IMR-90 (cell line): ENCODE measurements around the gene RASSF4. TPM values are rescaled to one million over a fixed set of nuclear protein-coding genes. Genes with fewer than 3 reads are reported as not detected.

Experiments
- ATAC-seq: fragments of 200-7000 bp; cut with Tn5 transposase; 2 replicates; pipeline ENCODE4 v1.9.1; 2020; ENCODE audit warnings: low read depth, mild to moderate bottlenecking, moderate library complexity
- BruUV-seq: library from RNA; stranded (reverse); fragments of 400-500 nt; replicated peaks from 2 replicates; lab custom pipeline; 2021; lab: Mats Ljungman, UMichigan
- CTCF ChIA-PET: fragments of 300-600 bp; formaldehyde crosslinking; extraction: SDS; loops from one replicate; lab custom pipeline; 2021; ENCODE audit warnings: antibody characterized with exemption; lab: Yijun Ruan, JAX
- POLR2A ChIA-PET: fragments of 300-600 bp; sonication (Branson Sonifier 250); formaldehyde crosslinking; loops from one replicate; lab custom pipeline; 2022; ENCODE audit warnings: antibody characterized with exemption; ENCODE audit not compliant: unreplicated experiment; lab: Charles Lee
- DNase-seq: peaks from one replicate; pipeline ENCODE4 v3.0.0; 2013
- H2AFZ ChIP-seq: replicated peaks from 2 replicates; pipeline ENCODE3; 2013; ENCODE audit warnings: low read length, mild to moderate bottlenecking; ENCODE audit not compliant: poor library complexity
- H2AK5ac ChIP-seq: 2 replicates; pipeline ENCODE4 v1.6.1; 2013; ENCODE audit warnings: low read depth, low read length, inconsistent platforms
- H2AK9ac ChIP-seq: replicated peaks from 2 replicates; pipeline ENCODE3; 2013; ENCODE audit warnings: mild to moderate bottlenecking, low read depth, low read length, moderate library complexity; ENCODE audit not compliant: poor library complexity
- H2BK120ac ChIP-seq: 2 replicates; pipeline ENCODE4 v1.6.1; 2013; ENCODE audit warnings: low read depth, low read length, inconsistent platforms
- H2BK15ac ChIP-seq: 3 replicates; pipeline ENCODE4 v1.6.1; 2013; ENCODE audit warnings: low read depth, low read length, inconsistent platforms
- H2BK20ac ChIP-seq: 2 replicates; pipeline ENCODE4 v1.6.1; 2013; ENCODE audit warnings: low read depth, mild to moderate bottlenecking, inconsistent platforms, low read length, moderate library complexity
- H2BK5ac ChIP-seq: 2 replicates; pipeline ENCODE4 v1.6.1; 2013; ENCODE audit warnings: mild to moderate bottlenecking, low read depth, low read length, inconsistent platforms; ENCODE audit not compliant: poor library complexity, severe bottlenecking
- H3K14ac ChIP-seq: replicated peaks from 2 replicates; pipeline ENCODE4 v1.6.1; 2013; ENCODE audit warnings: low read depth, low read length, inconsistent platforms
- H3K18ac ChIP-seq: 2 replicates; pipeline ENCODE4 v1.6.1; 2013; ENCODE audit warnings: low read depth, low read length, control low read depth
- H3K23ac ChIP-seq: 2 replicates; pipeline ENCODE4 v1.6.1; 2013; ENCODE audit warnings: low read depth, low read length, inconsistent platforms
- H3K27ac ChIP-seq: 2 replicates; pipeline ENCODE4 v1.5.1; 2013; ENCODE audit warnings: mild to moderate bottlenecking, control low read depth, low read length; ENCODE audit not compliant: insufficient read depth
- H3K27me3 ChIP-seq: 2 replicates; pipeline ENCODE4 v1.6.1; 2013; ENCODE audit warnings: low read length; ENCODE audit not compliant: control insufficient read depth, insufficient read depth
- H3K36me3 ChIP-seq: 2 replicates; pipeline ENCODE4 v1.6.1; 2013; ENCODE audit warnings: low read length, mixed read lengths; ENCODE audit not compliant: control insufficient read depth, insufficient read depth
- H3K4ac ChIP-seq: 2 replicates; pipeline ENCODE4 v1.6.1; 2013; ENCODE audit warnings: low read depth, low read length, inconsistent platforms
- H3K4me1 ChIP-seq: 2 replicates; pipeline ENCODE4 v1.6.1; 2013; ENCODE audit warnings: low read length, mixed read lengths; ENCODE audit not compliant: control insufficient read depth, insufficient read depth
- H3K4me2 ChIP-seq: 2 replicates; pipeline ENCODE4 v1.6.1; 2013; ENCODE audit warnings: low read depth, mild to moderate bottlenecking, control low read depth, low read length, moderate library complexity
- H3K4me3 ChIP-seq: 2 replicates; pipeline ENCODE4 v1.5.1; 2013; ENCODE audit warnings: low read depth, mild to moderate bottlenecking, control low read depth, low read length, moderate library complexity; ENCODE audit not compliant: insufficient read depth
- H3K56ac ChIP-seq: 2 replicates; pipeline ENCODE4 v1.6.1; 2013; ENCODE audit warnings: low read length, inconsistent platforms; ENCODE audit not compliant: insufficient read depth; ENCODE audit errors: extremely low read depth
- H3K79me1 ChIP-seq, 2 experiments: 2 replicates each; pipeline ENCODE4 v1.6.1; 2013; ENCODE audit warnings: low read length in 2 of 2, inconsistent platforms in 1 of 2, low read depth in 1 of 2
- H3K9ac ChIP-seq: 2 replicates; pipeline ENCODE4 v1.6.1; 2013; ENCODE audit warnings: low read depth, low read length, control low read depth
- H3K9me1 ChIP-seq: 2 replicates; pipeline ENCODE4 v1.6.1; 2013; ENCODE audit warnings: low read length, inconsistent platforms; ENCODE audit not compliant: insufficient read depth
- H3K9me3 ChIP-seq: 2 replicates; pipeline ENCODE4 v1.6.1; 2013; ENCODE audit warnings: low read length; ENCODE audit not compliant: control insufficient read depth, insufficient read depth
- H4K20me1 ChIP-seq: 2 replicates; pipeline ENCODE4 v1.6.1; 2013; ENCODE audit warnings: low read length, inconsistent platforms; ENCODE audit not compliant: insufficient read depth
- H4K5ac ChIP-seq: 2 replicates; pipeline ENCODE4 v1.6.1; 2013; ENCODE audit warnings: mild to moderate bottlenecking, low read depth, low read length, control low read depth
- H4K8ac ChIP-seq, 2 experiments: 2 replicates each; pipeline ENCODE4 v1.6.1; 2013; ENCODE audit warnings: low read depth in 2 of 2, low read length in 2 of 2, control low read depth in 1 of 2, inconsistent platforms in 1 of 2
- H4K91ac ChIP-seq: 2 replicates; pipeline ENCODE4 v1.6.1; 2013; ENCODE audit warnings: low read depth, low read length, inconsistent platforms; ENCODE audit not compliant: insufficient read depth
- BHLHE40 ChIP-seq: fragments of 150-350 bp; IDR thresholded peaks from 2 replicates; pipeline ENCODE4 v1.6.1; 2016; ENCODE audit warnings: mild to moderate bottlenecking, low read depth, low read length
- CEBPB ChIP-seq: IDR thresholded peaks from 2 replicates; pipeline ENCODE4 v1.6.1; 2012; ENCODE audit warnings: low read depth, low read length, improper control_type of control experiment
- CHD1 ChIP-seq: IDR thresholded peaks from 2 replicates; pipeline ENCODE4 v1.6.1; 2012; ENCODE audit warnings: low read depth, low read length, improper control_type of control experiment
- FOS ChIP-seq: fragments of 150-350 bp; IDR thresholded peaks from 2 replicates; pipeline ENCODE4 v1.6.1; 2016; ENCODE audit warnings: low read depth, low read length
- MAFK ChIP-seq: IDR thresholded peaks from 2 replicates; pipeline ENCODE4 v1.6.1; 2012; ENCODE audit warnings: low read depth, low read length, improper control_type of control experiment
- MAZ ChIP-seq: IDR thresholded peaks from 2 replicates; pipeline ENCODE4 v1.6.1; 2012; ENCODE audit warnings: low read depth, mild to moderate bottlenecking, low read length, improper control_type of control experiment, moderate library complexity, borderline replicate concordance
- MXI1 ChIP-seq: IDR thresholded peaks from 2 replicates; pipeline ENCODE4 v1.6.1; 2012; ENCODE audit warnings: low read depth, mild to moderate bottlenecking, low read length, moderate library complexity, borderline replicate concordance
- NFE2L2 ChIP-seq: fragments of 150-350 bp; IDR thresholded peaks from 2 replicates; pipeline ENCODE4 v1.6.1; 2016; ENCODE audit warnings: low read depth, mild to moderate bottlenecking, low read length
- POLR2A ChIP-seq: IDR thresholded peaks from 2 replicates; pipeline ENCODE4 v1.6.1; 2012; ENCODE audit warnings: mild to moderate bottlenecking, low read depth, low read length
- RAD21 ChIP-seq: IDR thresholded peaks from 2 replicates; pipeline ENCODE4 v1.6.1; 2012; ENCODE audit warnings: low read length, improper control_type of control experiment
- RCOR1 ChIP-seq: IDR thresholded peaks from 2 replicates; pipeline ENCODE4 v1.6.1; 2012; ENCODE audit warnings: mild to moderate bottlenecking, low read length, improper control_type of control experiment; ENCODE audit not compliant: insufficient replicate concordance
- RFX5 ChIP-seq: IDR thresholded peaks from 2 replicates; pipeline ENCODE4 v1.8.0; 2012; ENCODE audit warnings: low read depth, mild to moderate bottlenecking, low read length, moderate library complexity
- SMC3 ChIP-seq: fragments of 150-350 bp; IDR thresholded peaks from 2 replicates; pipeline ENCODE4 v1.6.1; 2016; ENCODE audit warnings: low read depth, mild to moderate bottlenecking, antibody characterized with exemption, low read length, moderate library complexity
- WGBS, 2 experiments: methylation state at CpG; one replicate each; pipeline versions ENCODE4 v1.1.5 to v1.1.7; 2013; ENCODE audit warnings: missing lambda C conversion rate in 2 of 2; ENCODE audit not compliant: insufficient read length in 1 of 2; ENCODE audit errors: extremely low coverage in 2 of 2; 5-methylcytosine and 5-hydroxymethylcytosine counted together
- dilution Hi-C: fragments of 300-500 bp; cut with HindIII; formaldehyde crosslinking; loops from one replicate; pipeline ENCODE4 v1.14.3; 2018; ENCODE audit warnings: low sequenced_read_pairs; ENCODE audit not compliant: unreplicated experiment
- in situ Hi-C: fragments of 300-500 bp; cut with MboI; formaldehyde crosslinking; loops from 3 replicates; pipeline ENCODE4 v1.14.3; 2019; ENCODE audit warnings: low sequenced_read_pairs, inconsistent platforms, mixed read lengths
- intact Hi-C: fragments of 100-400 bp; cut with micrococcal nuclease; formaldehyde crosslinking; loops from 2 replicates; pipeline ENCODE4 v1.10.0; 2022
- polyA plus RNA-seq, 3 experiments: library from polyadenylated mRNA; depleted of rRNA; stranded (reverse); fragments of >200 nt; gene quantifications; 2 replicates each; pipeline ENCODE4 v1.2.3, GENCODE V29; 2012; ENCODE audit warnings: low replicate concordance in 1 of 3
- total RNA-seq: library from RNA; depleted of rRNA; stranded (reverse); fragments of >200 nt; gene quantifications from 2 replicates; pipeline ENCODE4 v1.2.3, GENCODE V29; 2012
- TF ChIP-seq, protein P1 (sequence below): conservative IDR thresholded peaks from 2 replicates; pipeline ENCODE4 v1.5.1; 2012; ENCODE audit warnings: mild to moderate bottlenecking, low read depth, low read length, improper control_type of control experiment
- TF ChIP-seq, protein P2 (sequence below): fragments of 150-350 bp; IDR thresholded peaks from 2 replicates; pipeline ENCODE4 v1.6.1; 2016; ENCODE audit warnings: low read depth, mild to moderate bottlenecking, low read length, moderate library complexity, borderline replicate concordance
- TF ChIP-seq, protein P3 (sequence below): fragments of 150-350 bp; IDR thresholded peaks from 2 replicates; pipeline ENCODE4 v1.6.1; 2017; ENCODE audit warnings: mild to moderate bottlenecking, antibody characterized with exemption, low read length, low read depth

RASSF4 gene
- total and polyA plus RNA-seq, 2 of the 4 experiments (the other 2 are of a cell fraction): 5.9 to 8.6 TPM

DNA sequence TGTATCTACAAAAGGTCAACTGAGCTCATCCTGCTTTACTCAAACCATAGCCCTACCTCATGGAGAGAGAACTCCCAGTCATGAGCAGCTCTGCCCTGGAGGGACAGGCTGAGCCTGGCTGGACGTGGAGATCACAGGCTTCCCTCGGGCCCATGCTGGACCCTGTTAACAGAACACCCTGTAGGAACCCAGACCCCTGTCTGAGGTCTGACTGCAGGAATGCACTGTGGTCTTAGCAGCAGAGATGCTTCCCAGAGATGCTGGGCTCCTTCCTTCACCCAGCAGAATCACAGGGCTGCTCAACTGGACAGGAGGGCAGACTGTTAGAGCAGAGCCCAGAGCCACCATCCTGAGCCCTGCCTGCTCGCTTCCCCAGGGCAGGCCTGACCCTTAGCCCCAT lies 47.7 kb upstream of the RASSF4 start:
- WGBS, 2 experiments: 42% methylated on average over 2 of the region's 3 CpGs; no CpG with 5 or more reads in 1 of the 2 experiments
- in situ Hi-C loops: no loop called here

More for the DNA sequence above, 47.7 kb upstream of the RASSF4 start:
- Histone ChIP-seq H3K9ac (no peak overlapping the region), H3K9me1 (no peaks in the 10 kb centered on the region), H3K4me2 (no peak overlapping the region), H2AK5ac (no peak overlapping the region), H4K8ac (no peak overlapping the region), H3K27me3 (peaks cover 38% of the 10 kb centered on the region), H3K4me1 (no peaks in the 10 kb centered on the region), H4K91ac (no peak overlapping the region), H2BK120ac (no peak overlapping the region), H3K14ac (no peak overlapping the region), H3K9me3 (no peaks in the 10 kb centered on the region), H3K4me3 (no peak overlapping the region), H4K5ac (no peak overlapping the region), H2AK9ac (no peak overlapping the region), H2BK15ac (no peak overlapping the region), H3K79me1 (no peaks in the 10 kb centered on the region), H3K23ac (no peak overlapping the region), H2AFZ (peak overlapping the region; percentile 58), H3K56ac (no peak overlapping the region), H2BK5ac (no peak overlapping the region), H3K4ac (no peak overlapping the region), H2BK20ac (no peak overlapping the region), H3K18ac (no peak overlapping the region), H3K36me3 (no peaks in the 10 kb centered on the region), H3K27ac (no peak overlapping the region), H4K20me1 (no peaks in the 10 kb centered on the region)
- DNase-seq: no peak
- ChIA-PET POLR2A (no interaction called here), CTCF (interaction anchor here (1.0 kb wide), 1 partner anchor 21 kb away, joined by 3 read pairs; no protein-coding TSS in a partner anchor)
- TF ChIP-seq POLR2A: no peak
- TF ChIP-seq MAFK: no peak
- TF ChIP-seq MXI1: no peak
- no peak for TF ChIP-seq FOS
- TF ChIP-seq RAD21: no peak
- TF ChIP-seq RCOR1: no peak
- TF ChIP-seq, protein P1, sequence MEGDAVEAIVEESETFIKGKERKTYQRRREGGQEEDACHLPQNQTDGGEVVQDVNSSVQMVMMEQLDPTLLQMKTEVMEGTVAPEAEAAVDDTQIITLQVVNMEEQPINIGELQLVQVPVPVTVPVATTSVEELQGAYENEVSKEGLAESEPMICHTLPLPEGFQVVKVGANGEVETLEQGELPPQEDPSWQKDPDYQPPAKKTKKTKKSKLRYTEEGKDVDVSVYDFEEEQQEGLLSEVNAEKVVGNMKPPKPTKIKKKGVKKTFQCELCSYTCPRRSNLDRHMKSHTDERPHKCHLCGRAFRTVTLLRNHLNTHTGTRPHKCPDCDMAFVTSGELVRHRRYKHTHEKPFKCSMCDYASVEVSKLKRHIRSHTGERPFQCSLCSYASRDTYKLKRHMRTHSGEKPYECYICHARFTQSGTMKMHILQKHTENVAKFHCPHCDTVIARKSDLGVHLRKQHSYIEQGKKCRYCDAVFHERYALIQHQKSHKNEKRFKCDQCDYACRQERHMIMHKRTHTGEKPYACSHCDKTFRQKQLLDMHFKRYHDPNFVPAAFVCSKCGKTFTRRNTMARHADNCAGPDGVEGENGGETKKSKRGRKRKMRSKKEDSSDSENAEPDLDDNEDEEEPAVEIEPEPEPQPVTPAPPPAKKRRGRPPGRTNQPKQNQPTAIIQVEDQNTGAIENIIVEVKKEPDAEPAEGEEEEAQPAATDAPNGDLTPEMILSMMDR: no peak
- no peak for TF ChIP-seq MAZ
- TF ChIP-seq CHD1: no peak
- TF ChIP-seq SMC3: no peak
- TF ChIP-seq CEBPB: no peak
- TF ChIP-seq, protein P2, sequence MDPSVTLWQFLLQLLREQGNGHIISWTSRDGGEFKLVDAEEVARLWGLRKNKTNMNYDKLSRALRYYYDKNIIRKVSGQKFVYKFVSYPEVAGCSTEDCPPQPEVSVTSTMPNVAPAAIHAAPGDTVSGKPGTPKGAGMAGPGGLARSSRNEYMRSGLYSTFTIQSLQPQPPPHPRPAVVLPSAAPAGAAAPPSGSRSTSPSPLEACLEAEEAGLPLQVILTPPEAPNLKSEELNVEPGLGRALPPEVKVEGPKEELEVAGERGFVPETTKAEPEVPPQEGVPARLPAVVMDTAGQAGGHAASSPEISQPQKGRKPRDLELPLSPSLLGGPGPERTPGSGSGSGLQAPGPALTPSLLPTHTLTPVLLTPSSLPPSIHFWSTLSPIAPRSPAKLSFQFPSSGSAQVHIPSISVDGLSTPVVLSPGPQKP: no peak
- no peak for TF ChIP-seq NFE2L2
- TF ChIP-seq BHLHE40: no peak
- TF ChIP-seq RFX5: no peak
- TF ChIP-seq, protein P3, sequence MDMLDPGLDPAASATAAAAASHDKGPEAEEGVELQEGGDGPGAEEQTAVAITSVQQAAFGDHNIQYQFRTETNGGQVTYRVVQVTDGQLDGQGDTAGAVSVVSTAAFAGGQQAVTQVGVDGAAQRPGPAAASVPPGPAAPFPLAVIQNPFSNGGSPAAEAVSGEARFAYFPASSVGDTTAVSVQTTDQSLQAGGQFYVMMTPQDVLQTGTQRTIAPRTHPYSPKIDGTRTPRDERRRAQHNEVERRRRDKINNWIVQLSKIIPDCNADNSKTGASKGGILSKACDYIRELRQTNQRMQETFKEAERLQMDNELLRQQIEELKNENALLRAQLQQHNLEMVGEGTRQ: no peak
- no TSS peak for BruUV-seq
- no peak for ATAC-seq
- dilution Hi-C loops: no loop called here
- intact Hi-C loops: no loop called here
